IMR-90 (cell line): ENCODE results near the gene ACTN1. TPM values are rescaled to one million over a fixed set of nuclear protein-coding genes. Genes with fewer than 3 reads are reported as not detected.

Experiments used
- ATAC-seq: fragments of 200-7000 bp; cut with Tn5 transposase; 2 replicates; pipeline ENCODE4 v1.9.1; 2020; ENCODE audit warnings: low read depth, mild to moderate bottlenecking, moderate library complexity
- BruUV-seq: library from RNA; stranded (reverse); fragments of 400-500 nt; replicated peaks from 2 replicates; lab custom pipeline; 2021; lab: Mats Ljungman, UMichigan
- CTCF ChIA-PET: fragments of 300-600 bp; formaldehyde crosslinking; extraction: SDS; loops from one replicate; lab custom pipeline; 2021; ENCODE audit warnings: antibody characterized with exemption; lab: Yijun Ruan, JAX
- POLR2A ChIA-PET: fragments of 300-600 bp; sonication (Branson Sonifier 250); formaldehyde crosslinking; loops from one replicate; lab custom pipeline; 2022; ENCODE audit warnings: antibody characterized with exemption; ENCODE audit not compliant: unreplicated experiment; lab: Charles Lee
- DNase-seq: peaks from one replicate; pipeline ENCODE4 v3.0.0; 2013
- H2AFZ ChIP-seq: replicated peaks from 2 replicates; pipeline ENCODE3; 2013; ENCODE audit warnings: low read length, mild to moderate bottlenecking; ENCODE audit not compliant: poor library complexity
- H2AK5ac ChIP-seq: 2 replicates; pipeline ENCODE4 v1.6.1; 2013; ENCODE audit warnings: low read depth, low read length, inconsistent platforms
- H2AK9ac ChIP-seq: replicated peaks from 2 replicates; pipeline ENCODE3; 2013; ENCODE audit warnings: mild to moderate bottlenecking, low read depth, low read length, moderate library complexity; ENCODE audit not compliant: poor library complexity
- H2BK120ac ChIP-seq: 2 replicates; pipeline ENCODE4 v1.6.1; 2013; ENCODE audit warnings: low read depth, low read length, inconsistent platforms
- H2BK15ac ChIP-seq: 3 replicates; pipeline ENCODE4 v1.6.1; 2013; ENCODE audit warnings: low read depth, low read length, inconsistent platforms
- H2BK20ac ChIP-seq: 2 replicates; pipeline ENCODE4 v1.6.1; 2013; ENCODE audit warnings: low read depth, mild to moderate bottlenecking, inconsistent platforms, low read length, moderate library complexity
- H2BK5ac ChIP-seq: 2 replicates; pipeline ENCODE4 v1.6.1; 2013; ENCODE audit warnings: mild to moderate bottlenecking, low read depth, low read length, inconsistent platforms; ENCODE audit not compliant: poor library complexity, severe bottlenecking
- H3K14ac ChIP-seq: replicated peaks from 2 replicates; pipeline ENCODE4 v1.6.1; 2013; ENCODE audit warnings: low read depth, low read length, inconsistent platforms
- H3K18ac ChIP-seq: 2 replicates; pipeline ENCODE4 v1.6.1; 2013; ENCODE audit warnings: low read depth, low read length, control low read depth
- H3K23ac ChIP-seq: 2 replicates; pipeline ENCODE4 v1.6.1; 2013; ENCODE audit warnings: low read depth, low read length, inconsistent platforms
- H3K27ac ChIP-seq: 2 replicates; pipeline ENCODE4 v1.5.1; 2013; ENCODE audit warnings: mild to moderate bottlenecking, control low read depth, low read length; ENCODE audit not compliant: insufficient read depth
- H3K27me3 ChIP-seq: 2 replicates; pipeline ENCODE4 v1.6.1; 2013; ENCODE audit warnings: low read length; ENCODE audit not compliant: control insufficient read depth, insufficient read depth
- H3K36me3 ChIP-seq: 2 replicates; pipeline ENCODE4 v1.6.1; 2013; ENCODE audit warnings: low read length, mixed read lengths; ENCODE audit not compliant: control insufficient read depth, insufficient read depth
- H3K4ac ChIP-seq: 2 replicates; pipeline ENCODE4 v1.6.1; 2013; ENCODE audit warnings: low read depth, low read length, inconsistent platforms
- H3K4me1 ChIP-seq: 2 replicates; pipeline ENCODE4 v1.6.1; 2013; ENCODE audit warnings: low read length, mixed read lengths; ENCODE audit not compliant: control insufficient read depth, insufficient read depth
- H3K4me2 ChIP-seq: 2 replicates; pipeline ENCODE4 v1.6.1; 2013; ENCODE audit warnings: low read depth, mild to moderate bottlenecking, control low read depth, low read length, moderate library complexity
- H3K4me3 ChIP-seq: 2 replicates; pipeline ENCODE4 v1.5.1; 2013; ENCODE audit warnings: low read depth, mild to moderate bottlenecking, control low read depth, low read length, moderate library complexity; ENCODE audit not compliant: insufficient read depth
- H3K56ac ChIP-seq: 2 replicates; pipeline ENCODE4 v1.6.1; 2013; ENCODE audit warnings: low read length, inconsistent platforms; ENCODE audit not compliant: insufficient read depth; ENCODE audit errors: extremely low read depth
- H3K79me1 ChIP-seq, 2 experiments: 2 replicates each; pipeline ENCODE4 v1.6.1; 2013; ENCODE audit warnings: low read length in 2 of 2, inconsistent platforms in 1 of 2, low read depth in 1 of 2
- H3K9ac ChIP-seq: 2 replicates; pipeline ENCODE4 v1.6.1; 2013; ENCODE audit warnings: low read depth, low read length, control low read depth
- H3K9me1 ChIP-seq: 2 replicates; pipeline ENCODE4 v1.6.1; 2013; ENCODE audit warnings: low read length, inconsistent platforms; ENCODE audit not compliant: insufficient read depth
- H3K9me3 ChIP-seq: 2 replicates; pipeline ENCODE4 v1.6.1; 2013; ENCODE audit warnings: low read length; ENCODE audit not compliant: control insufficient read depth, insufficient read depth
- H4K20me1 ChIP-seq: 2 replicates; pipeline ENCODE4 v1.6.1; 2013; ENCODE audit warnings: low read length, inconsistent platforms; ENCODE audit not compliant: insufficient read depth
- H4K5ac ChIP-seq: 2 replicates; pipeline ENCODE4 v1.6.1; 2013; ENCODE audit warnings: mild to moderate bottlenecking, low read depth, low read length, control low read depth
- H4K8ac ChIP-seq, 2 experiments: 2 replicates each; pipeline ENCODE4 v1.6.1; 2013; ENCODE audit warnings: low read depth in 2 of 2, low read length in 2 of 2, control low read depth in 1 of 2, inconsistent platforms in 1 of 2
- H4K91ac ChIP-seq: 2 replicates; pipeline ENCODE4 v1.6.1; 2013; ENCODE audit warnings: low read depth, low read length, inconsistent platforms; ENCODE audit not compliant: insufficient read depth
- BHLHE40 ChIP-seq: fragments of 150-350 bp; IDR thresholded peaks from 2 replicates; pipeline ENCODE4 v1.6.1; 2016; ENCODE audit warnings: mild to moderate bottlenecking, low read depth, low read length
- CEBPB ChIP-seq: IDR thresholded peaks from 2 replicates; pipeline ENCODE4 v1.6.1; 2012; ENCODE audit warnings: low read depth, low read length, improper control_type of control experiment
- CHD1 ChIP-seq: IDR thresholded peaks from 2 replicates; pipeline ENCODE4 v1.6.1; 2012; ENCODE audit warnings: low read depth, low read length, improper control_type of control experiment
- CTCF ChIP-seq: conservative IDR thresholded peaks from 2 replicates; pipeline ENCODE4 v1.5.1; 2012; ENCODE audit warnings: mild to moderate bottlenecking, low read depth, low read length, improper control_type of control experiment
- FOS ChIP-seq: fragments of 150-350 bp; IDR thresholded peaks from 2 replicates; pipeline ENCODE4 v1.6.1; 2016; ENCODE audit warnings: low read depth, low read length
- MAFK ChIP-seq: IDR thresholded peaks from 2 replicates; pipeline ENCODE4 v1.6.1; 2012; ENCODE audit warnings: low read depth, low read length, improper control_type of control experiment
- MAZ ChIP-seq: IDR thresholded peaks from 2 replicates; pipeline ENCODE4 v1.6.1; 2012; ENCODE audit warnings: low read depth, mild to moderate bottlenecking, low read length, improper control_type of control experiment, moderate library complexity, borderline replicate concordance
- MXI1 ChIP-seq: IDR thresholded peaks from 2 replicates; pipeline ENCODE4 v1.6.1; 2012; ENCODE audit warnings: low read depth, mild to moderate bottlenecking, low read length, moderate library complexity, borderline replicate concordance
- NFE2L2 ChIP-seq: fragments of 150-350 bp; IDR thresholded peaks from 2 replicates; pipeline ENCODE4 v1.6.1; 2016; ENCODE audit warnings: low read depth, mild to moderate bottlenecking, low read length
- POLR2A ChIP-seq: IDR thresholded peaks from 2 replicates; pipeline ENCODE4 v1.6.1; 2012; ENCODE audit warnings: mild to moderate bottlenecking, low read depth, low read length
- RAD21 ChIP-seq: IDR thresholded peaks from 2 replicates; pipeline ENCODE4 v1.6.1; 2012; ENCODE audit warnings: low read length, improper control_type of control experiment
- RCOR1 ChIP-seq: IDR thresholded peaks from 2 replicates; pipeline ENCODE4 v1.6.1; 2012; ENCODE audit warnings: mild to moderate bottlenecking, low read length, improper control_type of control experiment; ENCODE audit not compliant: insufficient replicate concordance
- RFX5 ChIP-seq: IDR thresholded peaks from 2 replicates; pipeline ENCODE4 v1.8.0; 2012; ENCODE audit warnings: low read depth, mild to moderate bottlenecking, low read length, moderate library complexity
- SMC3 ChIP-seq: fragments of 150-350 bp; IDR thresholded peaks from 2 replicates; pipeline ENCODE4 v1.6.1; 2016; ENCODE audit warnings: low read depth, mild to moderate bottlenecking, antibody characterized with exemption, low read length, moderate library complexity
- USF2 ChIP-seq: fragments of 150-350 bp; IDR thresholded peaks from 2 replicates; pipeline ENCODE4 v1.6.1; 2017; ENCODE audit warnings: mild to moderate bottlenecking, antibody characterized with exemption, low read length, low read depth
- WGBS, 2 experiments: methylation state at CpG; one replicate each; pipeline versions ENCODE4 v1.1.5 to v1.1.7; 2013; ENCODE audit warnings: missing lambda C conversion rate in 2 of 2; ENCODE audit not compliant: insufficient read length in 1 of 2; ENCODE audit errors: extremely low coverage in 2 of 2; 5-methylcytosine and 5-hydroxymethylcytosine counted together
- dilution Hi-C: fragments of 300-500 bp; cut with HindIII; formaldehyde crosslinking; loops from one replicate; pipeline ENCODE4 v1.14.3; 2018; ENCODE audit warnings: low sequenced_read_pairs; ENCODE audit not compliant: unreplicated experiment
- in situ Hi-C: fragments of 300-500 bp; cut with MboI; formaldehyde crosslinking; loops from 3 replicates; pipeline ENCODE4 v1.14.3; 2019; ENCODE audit warnings: low sequenced_read_pairs, inconsistent platforms, mixed read lengths
- intact Hi-C: fragments of 100-400 bp; cut with micrococcal nuclease; formaldehyde crosslinking; loops from 2 replicates; pipeline ENCODE4 v1.10.0; 2022
- polyA plus RNA-seq, 3 experiments: library from polyadenylated mRNA; depleted of rRNA; stranded (reverse); fragments of >200 nt; gene quantifications; 2 replicates each; pipeline ENCODE4 v1.2.3, GENCODE V29; 2012; ENCODE audit warnings: low replicate concordance in 1 of 3
- total RNA-seq: library from RNA; depleted of rRNA; stranded (reverse); fragments of >200 nt; gene quantifications from 2 replicates; pipeline ENCODE4 v1.2.3, GENCODE V29; 2012
- TF ChIP-seq, protein P1 (sequence below): fragments of 150-350 bp; IDR thresholded peaks from 2 replicates; pipeline ENCODE4 v1.6.1; 2016; ENCODE audit warnings: low read depth, mild to moderate bottlenecking, low read length, moderate library complexity, borderline replicate concordance

ACTN1 gene
- total and polyA plus RNA-seq, 2 of the 4 experiments (the other 2 are of a cell fraction), result 684 to 766 TPM

GRCh38 chr14:68873376-68873775 lies 105.7 kb downstream of the ACTN1 start:
- Histone ChIP-seq H3K9ac (no peak overlapping the region), H3K14ac (no peak overlapping the region), H3K4ac (no peak overlapping the region), H3K56ac (no peak overlapping the region), H4K5ac (no peak overlapping the region), H3K36me3 (peaks cover 76% of the 10 kb centered on the region), H3K27ac (no peak overlapping the region), H3K9me3 (no peaks in the 10 kb centered on the region), H2BK15ac (no peak overlapping the region), H4K20me1 (peaks cover 72% of the 10 kb centered on the region), H2AFZ (no peak overlapping the region), H4K91ac (no peak overlapping the region), H2BK5ac (no peak overlapping the region), H3K27me3 (no peaks in the 10 kb centered on the region), H2AK5ac (no peak overlapping the region), H3K79me1 (peaks cover 44 to 69% of the 10 kb centered on the region in 2 experiments), H3K23ac (no peak overlapping the region), H2AK9ac (no peak overlapping the region), H4K8ac (no peak overlapping the region), H3K18ac (no peak overlapping the region), H3K9me1 (peaks cover 18% of the 10 kb centered on the region), H3K4me2 (no peak overlapping the region), H2BK20ac (no peak overlapping the region), H3K4me3 (no peak overlapping the region), H3K4me1 (no peaks in the 10 kb centered on the region), H2BK120ac (no peak overlapping the region)
- WGBS, 2 experiments, result 79% methylated on average over 3 of the region's 5 CpGs; no CpG with 5 or more reads in 1 of the 2 experiments
- ChIA-PET POLR2A (no interaction called here), CTCF (no interaction called here)
- dilution Hi-C loops (no loop called here), intact Hi-C loops (no loop called here), in situ Hi-C loops (no loop called here)
- ATAC-seq (no peak), DNase-seq (no peak)
- TF ChIP-seq FOS (no peak), MAFK (no peak), MXI1 (no peak), MAZ (no peak), CEBPB (no peak), RFX5 (no peak), POLR2A (no peak), RCOR1 (no peak), RAD21 (no peak), CTCF (no peak), USF2 (no peak), BHLHE40 (no peak), SMC3 (no peak), CHD1 (no peak), NFE2L2 (no peak)
- TF ChIP-seq, protein P1, sequence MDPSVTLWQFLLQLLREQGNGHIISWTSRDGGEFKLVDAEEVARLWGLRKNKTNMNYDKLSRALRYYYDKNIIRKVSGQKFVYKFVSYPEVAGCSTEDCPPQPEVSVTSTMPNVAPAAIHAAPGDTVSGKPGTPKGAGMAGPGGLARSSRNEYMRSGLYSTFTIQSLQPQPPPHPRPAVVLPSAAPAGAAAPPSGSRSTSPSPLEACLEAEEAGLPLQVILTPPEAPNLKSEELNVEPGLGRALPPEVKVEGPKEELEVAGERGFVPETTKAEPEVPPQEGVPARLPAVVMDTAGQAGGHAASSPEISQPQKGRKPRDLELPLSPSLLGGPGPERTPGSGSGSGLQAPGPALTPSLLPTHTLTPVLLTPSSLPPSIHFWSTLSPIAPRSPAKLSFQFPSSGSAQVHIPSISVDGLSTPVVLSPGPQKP, result no peak
- BruUV-seq, result no TSS peak
